Measurements from ENCODE around the gene HAO1.
"Not testable (repeated sequence)": the region's sequence is repeated elsewhere in the genome, so short reads cannot be mapped to it uniquely, and the experiment has no call there.

Gene HAO1

DNA sequence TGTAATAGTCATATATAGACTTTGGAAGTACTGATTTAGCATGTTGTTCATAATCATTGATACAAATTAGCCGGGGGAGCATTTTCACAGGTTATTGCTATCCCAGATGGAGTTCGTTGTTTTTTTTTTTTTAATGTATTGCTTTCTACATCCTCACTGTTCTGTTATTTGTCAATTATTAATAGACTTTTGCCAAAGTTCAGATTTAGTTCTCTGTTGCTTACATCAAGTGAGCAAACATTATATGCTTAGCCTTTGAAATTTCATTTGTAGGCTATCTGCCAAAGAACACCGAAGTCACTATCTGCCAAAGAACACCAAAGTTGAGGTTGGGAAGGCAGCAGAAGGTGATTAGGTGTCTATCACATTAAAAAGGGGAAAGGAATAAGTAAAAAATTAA lies at the start of gene HAO1:
Gene HAO1 (minus strand): TSS at position 118 of the 400 bp plus-strand sequence. CDS start 36 bp downstream, at position 82.
- DNase-seq (ENCODE audit: low read depth, low spot score), result no peak

DNA sequence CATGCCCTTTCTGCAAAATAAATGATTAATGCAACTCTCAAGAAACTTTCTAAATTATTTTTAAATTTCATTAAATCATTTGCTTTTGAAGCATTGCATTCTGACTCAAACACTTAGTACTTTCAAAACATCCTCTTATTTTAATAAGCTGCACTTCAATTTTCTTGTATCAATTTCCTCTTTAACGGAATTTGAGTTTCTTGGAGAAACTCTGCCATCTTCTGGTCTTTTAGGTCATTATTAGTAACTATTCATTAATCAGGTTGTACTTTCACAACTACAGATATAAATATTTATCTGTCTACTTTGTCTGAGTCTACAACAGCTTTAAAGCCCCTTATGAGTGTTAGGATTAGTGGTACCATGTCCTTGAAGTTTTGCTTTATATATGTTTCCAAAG lies 49.1 kb upstream of the HAO1 start:
- DNase-seq (ENCODE audit: low read depth, low spot score), result no peak

DNA sequence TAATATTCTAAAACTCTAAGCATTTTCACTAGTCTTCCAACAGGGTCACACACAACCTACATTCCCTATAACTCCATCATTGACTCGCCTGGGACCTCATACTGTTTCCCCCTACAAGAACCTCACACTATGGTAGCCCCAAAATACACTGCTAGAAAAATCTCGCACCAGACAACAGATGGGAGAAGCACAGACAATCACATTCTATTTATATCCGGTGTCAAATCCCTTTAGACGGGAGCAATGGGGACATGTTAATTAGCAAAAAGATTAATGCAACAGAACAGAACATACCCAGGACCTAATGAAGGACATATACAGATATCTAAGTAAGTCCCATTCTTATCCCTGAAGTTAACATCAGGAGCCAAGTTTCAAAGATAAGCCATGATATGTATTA lies 45.7 kb upstream of the HAO1 start:
- no peak for DNase-seq (ENCODE audit: low read depth, low spot score)

DNA sequence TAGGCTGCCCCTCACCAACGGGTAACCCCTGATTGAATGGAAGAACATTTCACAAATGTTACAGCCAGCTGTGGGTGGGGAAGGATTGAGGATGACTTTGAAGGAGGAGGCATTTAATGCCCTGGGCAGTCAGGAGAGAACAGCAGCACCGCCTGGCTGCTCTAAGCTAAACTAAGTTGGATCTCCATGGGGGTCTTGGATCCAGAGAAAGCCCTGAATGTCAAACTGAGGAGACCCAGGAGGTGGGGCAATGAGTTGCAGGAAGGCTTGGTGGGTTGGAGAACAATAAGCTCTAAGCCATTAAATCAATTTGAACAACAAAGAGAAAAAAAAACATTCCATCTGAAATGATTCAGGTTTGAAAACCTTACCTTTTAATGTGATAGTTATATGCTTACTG lies 43.9 kb upstream of the HAO1 start:
- DNase-seq (ENCODE audit: low read depth, low spot score), result no peak

DNA sequence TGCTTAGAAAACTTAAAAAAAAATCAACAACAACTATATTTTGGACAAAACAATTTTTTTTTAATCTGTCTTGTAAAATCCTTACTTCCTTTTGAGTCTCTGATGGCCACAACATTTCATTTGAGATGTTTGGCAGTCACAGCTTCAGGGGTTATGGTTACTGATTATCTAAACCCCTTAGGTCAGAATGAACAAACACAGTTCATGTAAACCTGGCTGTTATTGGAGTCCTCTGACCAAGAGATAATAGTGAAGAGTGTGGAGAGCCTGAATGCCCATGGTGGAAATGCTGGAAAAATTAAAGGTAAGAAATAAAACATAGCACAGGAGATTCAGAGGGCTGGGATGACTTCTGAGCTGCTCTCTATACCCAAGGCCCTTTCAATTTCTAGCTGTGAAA lies 41.1 kb upstream of the HAO1 start:
- DNase-seq (ENCODE audit: low read depth, low spot score), result no peak

DNA sequence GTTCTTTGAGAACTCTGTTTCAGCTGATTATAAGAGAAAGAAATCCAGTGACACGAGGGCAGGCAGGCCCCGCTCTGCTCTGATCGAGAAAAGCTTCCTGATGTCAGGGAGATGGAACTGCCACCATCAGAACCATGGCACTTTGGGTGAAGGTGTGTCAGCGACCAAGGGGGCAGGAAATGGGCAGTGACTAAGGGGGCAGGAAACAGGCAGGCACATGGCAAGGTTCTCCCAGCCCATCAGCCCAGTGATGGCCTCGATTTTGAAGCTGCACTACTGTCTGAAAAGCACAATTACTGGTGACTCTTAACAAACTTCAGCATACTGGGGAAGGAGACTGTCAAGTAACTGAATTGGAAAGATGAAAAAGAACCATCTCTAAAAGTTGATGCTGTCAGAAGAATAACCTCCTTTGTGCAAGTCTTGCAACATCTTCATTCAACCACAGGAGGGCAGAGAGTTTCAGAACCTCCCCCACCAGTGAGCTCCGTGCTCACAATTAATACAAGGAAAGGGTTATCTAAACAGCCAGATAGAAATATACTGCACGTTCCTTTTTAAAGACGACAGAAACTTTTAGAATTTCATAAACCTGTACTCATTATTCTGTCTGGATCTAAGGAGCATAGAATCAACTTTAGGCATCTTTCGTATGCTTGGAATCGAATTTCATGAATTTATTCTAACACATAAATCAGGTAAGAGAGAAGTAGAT lies 40.2 kb upstream of the HAO1 start:
- DNase-seq (ENCODE audit: low read depth, low spot score), result no peak

DNA sequence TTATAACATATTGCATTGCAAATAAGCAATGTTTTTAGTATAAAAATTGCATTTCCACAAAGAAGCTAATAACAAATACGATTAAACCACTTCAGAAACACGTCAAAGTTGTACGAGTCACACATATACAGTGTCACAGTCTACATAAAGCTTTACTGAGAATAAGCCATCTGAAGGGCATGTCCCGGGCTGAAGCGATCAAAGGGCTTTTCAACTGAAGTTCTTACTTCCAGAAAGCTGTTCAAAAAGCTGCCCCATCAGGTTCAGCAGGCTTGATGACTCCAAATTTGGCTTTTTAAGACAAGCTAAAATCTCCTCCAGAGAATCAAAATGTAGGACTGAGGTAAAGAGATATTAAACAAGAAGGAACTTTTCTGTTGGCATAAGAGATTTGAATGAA lies 37.5 kb upstream of the HAO1 start:
- DNase-seq (ENCODE audit: low read depth, low spot score), result no peak

DNA sequence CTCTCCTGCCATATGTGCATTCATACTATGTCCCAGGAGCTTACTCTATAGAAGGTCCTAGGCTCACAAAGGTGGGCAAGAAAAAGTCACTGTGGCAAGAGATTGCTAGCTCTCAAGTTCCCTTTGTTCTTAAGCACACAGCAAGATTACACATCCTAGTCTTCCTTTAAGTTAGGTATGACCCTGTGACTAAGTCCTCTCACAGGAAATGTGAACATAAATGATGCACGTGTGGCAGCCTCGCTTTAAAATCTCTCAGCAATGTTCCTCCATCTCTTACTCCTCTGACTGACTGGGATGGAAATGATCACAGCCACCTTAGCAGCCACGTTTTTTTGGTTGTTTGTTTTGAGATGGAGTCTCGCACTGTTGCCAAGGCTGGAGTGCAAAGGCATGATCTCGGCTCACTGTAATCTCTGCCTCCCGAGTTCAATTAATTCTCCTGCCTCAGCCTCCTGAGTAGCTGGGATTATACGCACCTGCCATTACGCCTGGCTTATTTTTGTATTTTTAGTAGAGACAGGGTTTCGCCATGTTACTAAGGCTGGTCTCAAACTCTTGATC lies 35.7 kb upstream of the HAO1 start:
- DNase-seq (ENCODE audit: low read depth, low spot score), result no peak

DNA sequence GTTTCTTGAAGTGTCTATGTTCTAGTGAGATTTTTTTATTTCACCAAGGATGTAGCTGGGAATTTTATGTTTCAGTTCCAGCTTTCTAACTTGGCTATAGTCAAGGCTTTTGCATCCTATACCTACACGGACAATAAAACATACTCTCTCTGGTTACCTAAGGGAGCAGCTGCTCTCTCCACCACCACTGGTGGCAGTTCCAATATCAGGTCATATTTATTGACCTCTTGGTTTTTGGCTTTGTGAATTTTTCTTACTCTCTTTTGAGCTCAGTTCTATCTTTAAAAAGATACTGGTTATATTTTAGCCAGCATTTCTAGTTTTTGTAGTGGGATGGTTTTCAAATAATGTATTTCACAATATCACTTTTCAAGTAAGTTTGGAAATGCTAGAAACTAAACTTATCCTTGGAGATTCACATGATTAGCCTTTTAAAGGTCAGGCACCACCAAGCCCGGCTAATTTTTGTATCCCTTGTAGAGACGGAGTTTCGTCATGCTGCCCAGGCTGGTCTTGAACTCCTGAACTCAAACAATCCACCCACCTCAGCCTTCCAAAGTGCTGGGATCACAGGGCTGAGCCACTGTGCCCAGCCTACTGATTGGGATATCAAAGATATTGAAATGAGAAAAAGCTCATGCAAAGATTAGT lies 34.7 kb upstream of the HAO1 start:
- DNase-seq (ENCODE audit: low read depth, low spot score), result no peak

DNA sequence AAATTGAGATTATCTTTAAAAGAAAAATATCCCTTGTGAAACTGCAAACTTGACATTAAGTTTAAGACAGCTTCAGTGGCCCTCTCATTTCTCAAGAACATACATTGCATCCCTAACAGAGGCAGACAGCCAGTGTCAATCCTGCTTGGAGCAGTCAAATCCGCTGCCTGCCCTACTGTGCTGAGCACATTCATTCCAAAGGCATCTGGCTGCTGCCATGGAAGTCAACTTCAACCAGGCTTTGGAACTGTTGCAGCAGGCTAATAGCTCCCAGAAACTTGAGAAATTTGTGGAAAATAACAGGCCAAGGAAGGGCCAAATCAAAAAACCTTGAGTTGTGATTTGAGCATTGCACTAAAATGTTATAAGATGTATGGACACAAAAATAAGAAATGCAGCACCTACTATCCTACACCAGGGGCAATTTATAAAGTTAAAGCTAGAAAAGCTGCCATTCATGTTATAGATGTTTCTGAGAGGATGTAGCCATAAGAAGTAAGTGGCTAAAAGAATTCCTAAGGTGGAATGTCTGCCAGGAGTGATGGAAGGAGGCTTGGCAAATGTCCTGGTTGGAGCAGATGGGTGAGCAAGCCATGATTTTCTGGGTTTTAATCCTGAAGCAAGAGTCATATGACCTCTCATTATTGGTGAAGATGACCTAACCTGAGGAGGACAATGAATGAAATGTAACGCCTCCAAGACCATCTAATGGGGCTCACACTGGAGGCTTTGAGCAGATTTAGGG lies 31.4 kb upstream of the HAO1 start:
- DNase-seq (ENCODE audit: low read depth, low spot score), result no peak

DNA sequence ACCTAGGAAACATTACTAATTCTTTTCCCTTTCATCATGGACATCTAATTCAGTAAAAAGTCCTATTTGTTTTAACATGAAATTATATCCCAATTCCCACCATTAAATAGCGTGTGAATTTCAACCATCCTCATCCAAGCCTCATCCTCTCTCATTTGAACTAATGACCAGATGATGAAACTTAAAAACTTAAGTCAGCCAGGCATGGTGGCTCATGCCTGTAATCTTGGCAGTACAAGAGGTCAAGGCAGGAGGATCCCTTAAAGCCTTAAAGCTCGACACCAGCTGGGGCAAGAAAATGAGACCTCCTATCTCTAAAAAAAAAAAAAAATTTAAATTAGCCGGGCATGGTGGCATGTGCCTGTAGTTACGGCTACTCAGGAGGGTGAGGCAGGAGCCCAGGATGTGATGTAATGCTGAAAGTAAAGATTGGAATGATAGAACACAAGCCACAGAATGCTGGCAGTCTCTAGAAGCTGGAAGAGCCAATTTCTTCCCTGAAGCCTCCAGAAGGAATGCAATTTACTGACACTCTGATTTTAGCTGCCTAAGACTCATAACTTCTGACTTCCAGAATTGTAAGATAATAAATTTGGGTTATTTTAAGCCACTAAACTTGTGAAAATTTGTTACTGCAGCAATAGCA lies 27.1 kb upstream of the HAO1 start:
- DNase-seq (ENCODE audit: low read depth, low spot score), result no peak

DNA sequence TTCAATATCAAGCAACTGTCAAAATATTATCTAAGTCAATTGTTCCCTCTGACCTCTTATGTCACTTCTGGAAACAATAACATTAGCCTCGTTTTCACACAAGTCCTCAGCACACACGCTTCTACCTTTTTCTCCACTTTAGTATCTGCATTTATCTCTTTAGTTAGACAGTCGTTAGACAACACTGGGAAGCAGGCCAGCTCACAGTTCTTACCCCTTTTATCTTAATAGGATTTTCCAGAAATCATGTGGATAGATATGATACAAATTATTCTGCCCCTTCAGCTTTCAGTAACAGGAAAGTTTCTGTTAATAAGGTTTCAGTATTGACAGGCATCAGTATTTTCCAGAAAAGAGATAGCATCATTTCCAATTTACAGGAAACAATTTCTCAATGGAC lies 25.9 kb upstream of the HAO1 start:
- DNase-seq (ENCODE audit: low read depth, low spot score), result no peak

DNA sequence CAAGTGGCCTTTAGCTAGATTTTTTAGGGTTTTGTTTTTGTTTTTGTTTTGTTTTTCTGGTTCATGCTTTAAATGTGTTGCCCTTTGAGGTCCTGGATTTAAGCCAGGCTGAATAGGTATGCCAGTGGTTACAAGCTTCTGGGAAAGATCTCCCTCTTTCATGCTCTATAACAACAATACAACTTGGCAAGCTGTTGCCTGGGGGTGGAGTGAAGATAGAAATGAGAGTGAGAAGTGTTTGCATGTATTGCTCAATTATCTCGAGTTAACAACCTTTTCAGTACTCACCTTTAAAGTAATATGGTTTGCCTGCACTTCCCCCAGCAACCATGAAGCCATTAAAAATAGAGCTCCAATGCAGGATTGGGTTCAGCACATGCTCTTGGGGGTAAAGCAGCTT lies 19.2 kb upstream of the HAO1 start:
- DNase-seq (ENCODE audit: low read depth, low spot score), result no peak

DNA sequence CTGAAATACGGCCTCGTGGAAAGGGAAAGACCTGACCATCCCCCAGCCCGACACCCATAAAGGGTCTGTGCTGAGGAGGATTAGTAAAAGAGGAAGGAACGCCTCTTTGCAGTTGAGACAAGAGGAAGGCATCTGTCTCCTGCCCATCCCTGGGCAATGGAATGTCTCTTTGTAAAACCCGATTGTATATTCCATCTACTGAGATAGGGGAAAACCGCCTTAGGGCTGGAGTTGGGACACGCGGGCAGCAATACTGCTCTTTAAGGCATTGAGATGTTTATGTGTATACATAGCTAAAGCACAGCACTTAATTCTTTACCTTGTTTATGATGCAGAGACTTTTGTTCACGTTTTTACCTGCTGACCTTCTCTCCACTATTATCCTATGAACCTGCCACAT lies 16.3 kb upstream of the HAO1 start:
- not testable (repeated sequence) for DNase-seq (ENCODE audit: low read depth, low spot score)

DNA sequence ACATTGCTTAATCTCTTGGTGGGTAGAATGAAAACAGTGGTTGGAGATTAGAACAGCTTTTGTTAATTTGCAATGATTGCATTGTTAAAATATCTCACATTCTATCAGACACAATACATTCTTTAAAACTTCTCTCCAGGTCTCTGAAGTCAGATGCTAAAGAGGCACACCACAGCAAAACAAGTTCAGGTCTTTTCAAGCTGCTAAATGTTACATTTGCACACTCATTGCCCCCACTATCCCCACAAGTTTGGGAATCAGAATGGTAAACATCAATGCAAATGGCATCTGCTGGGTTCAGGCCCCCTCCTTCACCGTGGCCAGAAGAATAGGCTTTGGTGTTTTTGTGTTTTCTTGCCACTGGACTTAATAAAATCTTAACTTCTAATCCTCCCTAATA lies 10.1 kb upstream of the HAO1 start:
- no peak for DNase-seq (ENCODE audit: low read depth, low spot score)

DNA sequence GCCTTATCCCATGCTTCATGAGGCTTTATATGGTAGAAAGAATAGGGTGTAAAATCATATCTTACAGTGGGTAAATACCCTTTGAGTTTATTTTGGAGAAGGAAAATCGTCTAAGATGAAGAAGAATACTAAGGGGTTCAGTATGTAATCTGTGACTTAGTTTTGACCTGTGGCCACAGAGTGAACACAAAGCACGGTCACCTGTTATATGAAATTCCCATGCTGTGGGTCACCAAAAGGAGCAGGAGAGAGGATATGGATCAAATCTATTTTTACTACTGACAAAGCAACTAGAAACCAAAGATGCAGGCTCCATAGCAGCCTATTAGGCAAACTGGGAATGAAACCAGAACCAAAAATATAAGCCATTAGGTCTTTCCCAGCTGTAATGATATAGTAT lies 3.6 kb upstream of the HAO1 start:
- DNase-seq (ENCODE audit: low read depth, low spot score), result no peak

DNA sequence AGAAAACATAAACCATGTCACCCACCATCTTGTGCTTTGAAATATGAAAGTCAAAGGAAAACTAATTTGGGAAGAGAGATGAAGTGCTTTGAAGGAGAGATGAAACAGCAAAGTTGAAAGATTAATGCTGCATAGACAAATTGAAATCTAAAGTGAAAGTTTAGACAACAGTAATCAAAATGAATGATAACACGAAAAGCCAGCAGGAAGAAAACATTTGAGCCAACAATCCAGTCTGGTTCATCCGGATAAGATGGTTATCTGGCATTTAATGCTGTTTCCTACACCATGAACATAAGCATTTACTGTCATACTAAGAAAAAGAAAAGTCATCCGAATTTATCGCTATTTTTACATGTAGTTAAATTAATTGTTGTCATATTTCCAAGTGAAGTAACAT lies 595 bp downstream of the HAO1 start:
- DNase-seq (ENCODE audit: low read depth, low spot score), result no peak

DNA sequence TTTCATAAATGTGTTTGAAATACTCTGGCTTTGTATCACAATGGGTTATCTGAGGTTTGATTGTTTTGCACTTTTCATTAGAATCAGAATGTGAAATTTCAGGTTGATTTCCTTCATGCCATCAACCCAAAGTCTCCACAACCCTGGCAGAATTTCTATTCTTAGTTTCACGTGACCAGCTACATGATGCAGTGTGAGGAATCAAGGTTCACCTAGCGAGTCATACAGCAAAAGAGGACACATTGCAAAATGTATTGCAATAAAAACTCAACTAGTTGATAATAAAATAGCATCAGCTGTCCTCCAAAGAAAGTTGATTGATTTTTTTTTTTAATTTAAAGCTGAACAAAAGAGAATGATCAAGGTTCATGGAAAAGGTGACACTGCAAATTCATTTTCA lies 2.2 kb downstream of the HAO1 start:
- no peak for DNase-seq (ENCODE audit: low read depth, low spot score)

DNA sequence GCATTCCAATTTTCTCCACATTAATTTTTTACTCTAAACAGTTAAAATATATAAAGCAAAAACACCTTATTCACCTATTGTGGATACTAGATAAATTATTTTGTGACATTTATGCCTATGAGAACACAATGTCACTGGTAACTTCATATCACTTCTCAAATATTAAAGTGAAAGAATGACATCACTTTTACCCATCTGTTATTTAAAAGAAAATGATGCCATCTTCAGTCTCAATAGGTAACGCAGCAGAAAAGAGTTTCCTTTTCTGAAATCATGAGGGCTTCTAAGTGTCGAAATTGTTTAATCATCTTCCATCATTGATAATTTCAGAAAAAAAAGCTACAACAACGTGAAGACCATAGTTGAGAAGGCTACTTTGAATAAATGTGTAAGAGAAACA lies 2.9 kb downstream of the HAO1 start:
- DNase-seq (ENCODE audit: low read depth, low spot score), result no peak

DNA sequence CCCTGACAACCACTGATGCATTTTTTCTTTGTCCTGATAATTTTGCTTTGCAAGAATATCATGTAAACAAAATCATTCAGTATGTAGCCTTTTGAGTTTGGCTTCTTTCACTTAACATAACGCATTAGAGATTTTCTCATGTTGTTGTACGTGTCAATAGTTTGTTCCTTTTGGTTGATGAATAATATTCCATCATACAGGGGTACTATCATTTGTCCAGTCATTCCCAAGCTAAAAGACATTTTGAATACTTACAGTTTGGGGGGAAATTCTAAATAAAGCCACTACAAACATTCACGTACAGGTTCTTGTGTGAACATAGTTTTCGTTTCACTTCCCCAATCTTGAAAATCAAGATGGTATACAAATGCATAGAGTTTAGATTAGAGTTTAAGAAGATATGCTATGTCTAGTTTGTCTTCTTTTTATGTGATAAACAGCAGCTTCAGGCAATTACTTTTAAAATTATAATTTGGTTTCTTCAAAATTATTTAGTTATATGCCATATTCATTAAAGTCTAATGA lies 5.2 kb downstream of the HAO1 start:
- no peak for DNase-seq (ENCODE audit: low read depth, low spot score)

DNA sequence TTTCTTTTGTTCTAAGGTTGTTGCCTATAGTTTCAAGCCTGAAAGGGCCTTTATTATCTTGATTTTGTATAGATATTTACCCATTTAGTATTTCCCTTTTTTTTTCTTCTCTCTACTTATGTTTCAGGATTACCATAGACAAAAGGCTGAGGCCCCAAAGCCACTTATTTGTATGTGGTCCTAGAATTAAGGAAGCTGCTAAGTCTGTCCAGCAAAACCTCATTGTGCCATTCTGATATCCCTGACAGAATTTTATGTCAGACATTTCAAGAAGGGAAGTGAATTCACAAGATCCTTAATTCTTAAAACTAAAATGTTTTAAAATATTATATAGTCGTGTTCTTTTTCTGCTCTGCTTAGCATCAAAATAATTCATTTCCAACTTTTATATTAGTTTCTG lies 6.9 kb downstream of the HAO1 start:
- DNase-seq (ENCODE audit: low read depth, low spot score), result no peak

DNA sequence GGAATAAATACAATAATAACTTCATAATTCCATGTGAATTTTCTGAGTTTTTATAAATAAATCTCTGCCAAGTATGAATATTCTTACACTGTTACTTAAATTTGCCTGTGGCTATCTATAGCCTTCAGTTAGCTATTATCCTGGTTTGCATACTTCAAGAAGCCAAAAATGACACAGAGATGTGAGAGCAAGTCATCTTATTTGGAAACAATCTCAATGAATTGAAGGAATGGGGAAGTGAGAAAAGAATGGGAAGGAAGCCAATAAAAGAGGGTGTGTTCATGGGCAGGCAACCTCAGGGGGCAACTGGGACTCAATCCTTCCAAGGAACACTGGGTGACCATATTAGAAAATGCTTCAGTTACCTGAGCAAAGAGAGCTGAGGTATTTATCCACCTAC lies 9.9 kb downstream of the HAO1 start:
- DNase-seq (ENCODE audit: low read depth, low spot score), result no peak

Measured in activated naive CD8-positive, alpha-beta T cell treated with anti-CD3 and anti-CD28 coated beads, Interleukin-2, amount 50 U/mL, for 16 hours (primary cell).